Activated T-helper 1 cell treated with anti-CD3 and anti-CD28 coated beads, Interleukin-2, amount 50 U/mL, for 16 hours (primary cell): ENCODE measurements around the gene CAMSAP1.

Experiments
- DNase-seq, 2 donors: peaks; one replicate each; pipeline ENCODE4 v3.0.0-alpha.2; 2020; ENCODE audit warnings: low read depth in 1 of 2, low spot score in 1 of 2

The CAMSAP1 gene

DNA sequence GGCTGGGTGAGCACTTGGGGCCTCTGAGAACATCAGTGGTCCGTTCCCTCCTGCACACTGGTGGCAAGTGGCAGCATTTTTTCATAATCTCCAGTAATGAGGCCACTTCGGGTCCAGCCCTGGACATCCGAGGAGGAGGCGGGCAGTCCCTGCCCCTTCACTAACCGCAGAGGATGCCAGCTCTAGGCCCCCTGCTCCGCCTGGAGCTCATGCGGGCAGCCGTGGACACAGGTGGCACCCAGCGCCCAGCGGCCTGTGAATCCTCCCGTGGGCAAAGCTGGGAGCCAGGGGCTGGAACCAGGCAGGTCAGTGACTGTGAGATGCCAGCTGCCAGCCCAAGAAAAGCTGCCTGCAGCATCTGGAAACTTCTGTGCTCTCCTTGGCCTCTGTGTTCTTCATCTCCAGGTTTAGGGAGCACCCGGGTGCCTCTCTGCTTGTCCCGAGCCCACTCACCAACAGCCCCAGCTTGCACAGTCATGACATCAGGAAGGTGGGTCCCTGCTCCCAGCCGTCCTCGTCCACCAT, 112.9 kb downstream of the CAMSAP1 start:
- DNase-seq, result no peak

- no peak for DNase-seq
Measured at GRCh38 chr9:135794057-135794335, 113.3 kb downstream of the CAMSAP1 start.

- no peak for DNase-seq
Measured at GRCh38 chr9:135793221-135794056, 113.9 kb downstream of the CAMSAP1 start.

GRCh38 chr9:135792268-135793128, 114.8 kb downstream of the CAMSAP1 start:
- no peak for DNase-seq

DNA sequence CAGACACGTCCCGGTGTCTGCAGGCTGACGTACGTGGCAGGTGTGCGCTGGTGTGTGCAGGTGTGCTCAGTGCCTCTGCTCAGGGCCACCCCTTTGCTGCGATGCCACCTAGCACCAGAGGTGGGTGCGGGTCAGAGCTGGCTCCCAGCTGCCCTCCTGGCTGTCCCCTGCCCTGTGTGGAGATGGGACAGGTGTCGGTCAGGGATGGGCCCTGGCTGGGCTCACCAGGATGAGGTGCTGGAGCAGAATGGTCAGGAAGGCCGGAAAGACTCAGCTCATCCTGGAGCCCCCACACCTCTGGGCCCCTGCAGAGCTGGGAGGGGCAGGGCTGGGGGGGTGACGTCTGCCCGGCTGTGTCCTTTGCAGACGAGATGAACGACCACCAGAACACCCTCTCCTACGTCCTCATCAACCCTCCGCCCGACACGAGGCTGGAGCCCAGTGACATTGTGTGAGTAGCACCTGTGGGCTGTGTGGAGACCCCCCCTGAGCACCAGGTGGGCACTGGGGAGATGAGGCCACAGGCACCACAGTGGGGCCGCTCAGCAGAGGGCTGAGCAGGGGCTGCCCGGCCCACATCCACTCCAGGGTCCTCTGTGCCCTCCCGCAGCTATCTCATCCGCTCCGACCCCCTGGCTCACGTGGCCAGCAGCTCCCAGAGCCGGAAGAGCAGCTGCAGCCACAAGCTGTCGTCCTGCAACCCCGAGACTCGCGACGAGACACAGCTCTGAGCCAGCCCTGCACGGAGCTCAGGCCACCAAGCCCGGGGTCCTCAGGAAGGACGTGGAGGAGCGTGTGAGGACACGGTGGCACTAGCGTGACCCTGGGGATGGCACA, 115.7 kb downstream of the CAMSAP1 start:
- DNase-seq, result no peak

DNA sequence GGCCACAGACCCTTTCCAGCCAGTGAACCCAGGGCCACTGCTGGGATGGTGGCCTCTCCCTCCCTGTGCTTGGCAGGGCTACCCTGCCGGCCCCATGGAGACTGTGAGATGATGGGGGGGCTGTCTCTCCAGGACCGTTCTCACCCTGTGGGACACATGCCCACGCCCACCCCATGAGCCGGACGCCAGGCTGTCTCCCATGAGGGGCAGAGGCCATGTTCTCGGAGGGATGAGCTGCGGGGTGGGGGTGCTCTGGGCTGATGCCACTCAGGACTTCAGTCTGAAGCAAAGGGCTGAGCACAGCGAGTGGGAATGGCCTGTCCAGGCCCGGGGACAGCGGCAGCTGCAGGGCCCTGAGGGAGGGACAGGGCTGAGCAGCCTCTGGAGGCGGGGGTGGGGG, 116.5 kb downstream of the CAMSAP1 start:
- no peak for DNase-seq

- DNase-seq, result no peak
Measured at GRCh38 chr9:135790356-135790755, 117.0 kb downstream of the CAMSAP1 start.

DNA sequence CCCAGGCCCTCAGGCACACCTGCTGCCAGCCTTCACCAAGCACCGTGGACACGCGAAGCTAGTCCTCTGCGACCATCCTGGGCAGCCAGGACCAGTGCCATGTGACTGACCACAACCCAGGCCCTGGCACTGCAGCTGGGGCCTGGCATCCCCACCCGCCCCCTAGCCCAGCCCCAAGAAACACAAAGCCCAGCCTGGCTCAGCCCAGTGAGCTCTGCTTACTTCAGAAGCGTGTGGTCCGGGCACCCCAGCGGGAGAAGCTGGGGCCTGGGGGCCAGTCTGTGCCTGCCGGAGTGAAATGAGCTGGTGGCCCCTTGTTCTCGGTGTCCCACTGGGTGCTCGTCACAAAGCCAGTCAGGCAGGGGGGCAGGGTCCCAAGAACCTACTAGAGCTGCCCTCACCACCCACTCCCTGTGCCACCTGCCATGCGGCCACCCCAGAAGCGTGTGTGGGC, 117.5 kb downstream of the CAMSAP1 start:
- DNase-seq, result no peak

GRCh38 chr9:135788576-135789300, 118.6 kb downstream of the CAMSAP1 start:
- no peak for DNase-seq

- DNase-seq, result no peak
Measured at GRCh38 chr9:135787776-135788575, 119.4 kb downstream of the CAMSAP1 start.

GRCh38 chr9:135787317-135787716, 120.0 kb downstream of the CAMSAP1 start:
- DNase-seq, result no peak

- DNase-seq, result no peak
Measured at GRCh38 chr9:135786146-135786690, 121.1 kb downstream of the CAMSAP1 start.

- no peak for DNase-seq
Measured at GRCh38 chr9:135785013-135785575, 122.3 kb downstream of the CAMSAP1 start.

GRCh38 chr9:135783540-135784245, 123.7 kb downstream of the CAMSAP1 start:
- DNase-seq, result no peak

DNA sequence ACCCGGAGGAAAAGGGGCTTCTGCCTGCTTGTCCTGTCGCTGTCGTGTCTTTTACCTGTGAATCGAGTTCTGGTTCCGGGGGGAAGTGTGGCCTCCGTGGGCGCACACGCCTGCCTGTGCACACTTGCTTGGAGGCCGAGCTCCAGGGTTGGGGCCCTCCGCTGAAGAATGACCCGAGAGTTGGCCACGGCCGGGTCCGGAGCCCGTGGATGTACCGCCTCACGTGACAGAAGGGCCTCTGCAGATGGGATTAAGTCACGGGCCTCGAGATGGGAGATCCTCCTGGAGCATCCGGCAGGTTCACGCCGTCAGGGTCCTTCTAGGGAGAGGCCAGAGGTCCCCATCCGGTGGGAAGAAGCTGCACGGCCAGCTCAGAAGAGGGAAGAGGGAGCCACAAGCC, 124.4 kb downstream of the CAMSAP1 start:
- no peak for DNase-seq

DNA sequence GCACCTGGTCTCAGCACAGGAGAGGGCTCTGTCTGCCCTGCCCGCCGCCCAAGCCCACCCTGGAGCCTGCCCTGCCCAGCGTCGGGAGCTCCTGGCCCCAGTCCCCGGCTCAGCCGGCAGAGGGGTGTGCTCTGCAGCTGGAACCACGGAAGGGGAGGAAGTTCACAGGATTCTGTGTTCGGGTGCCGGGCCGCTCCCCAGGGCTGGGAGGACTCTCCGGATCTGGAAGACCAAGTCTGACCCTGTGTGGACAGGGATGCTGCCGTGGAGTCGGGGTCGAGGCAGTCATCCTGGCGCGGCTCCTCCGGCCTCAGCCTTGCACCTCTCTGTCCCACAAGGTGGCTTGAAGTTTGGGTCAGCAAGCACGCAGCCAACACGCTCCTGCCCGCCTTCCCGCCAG, 126.7 kb downstream of the CAMSAP1 start:
- no peak for DNase-seq

DNA sequence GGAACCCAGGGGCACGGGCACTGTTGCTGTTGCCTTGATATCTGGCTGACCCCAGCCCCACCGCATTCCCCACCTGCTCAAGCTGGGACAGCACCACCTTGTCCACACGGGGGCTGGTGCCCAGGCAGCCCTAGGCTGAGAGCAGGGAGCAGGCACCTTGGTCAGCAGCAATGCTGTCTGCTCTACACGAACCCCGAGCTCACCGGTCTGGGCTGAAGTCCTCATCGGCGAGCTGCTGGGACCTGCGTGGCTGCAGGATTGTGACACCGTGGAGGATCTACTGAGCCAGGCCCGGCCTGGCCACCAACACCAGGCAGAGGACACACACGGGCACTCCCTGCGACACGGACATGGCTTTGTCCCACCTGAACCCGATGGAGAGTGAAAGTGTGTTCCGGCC, 127.3 kb downstream of the CAMSAP1 start:
- no peak for DNase-seq

GRCh38 chr9:135779571-135779970, 127.8 kb downstream of the CAMSAP1 start:
- DNase-seq, result no peak

DNA sequence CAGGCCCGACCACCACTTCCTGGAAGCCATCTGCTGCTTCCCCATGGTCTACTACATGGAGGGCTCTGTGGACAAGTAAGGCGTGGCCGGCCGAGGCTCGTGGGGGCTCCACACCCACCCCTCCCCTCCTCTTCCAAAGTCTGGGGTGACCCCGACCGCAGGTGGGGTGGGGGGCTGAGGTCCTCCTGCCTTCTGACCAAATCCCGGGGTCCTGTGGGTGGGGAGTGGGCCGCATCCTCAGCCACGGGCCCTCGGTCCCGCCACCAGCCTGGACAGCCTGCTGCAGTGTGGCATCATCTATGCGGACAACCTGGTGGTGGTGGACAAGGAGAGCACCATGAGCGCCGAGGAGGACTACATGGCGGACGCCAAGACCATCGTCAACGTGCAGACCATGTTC, 128.9 kb downstream of the CAMSAP1 start:
- DNase-seq, result no peak
